GM23338 (cell line): ENCODE results near the gene MOGAT2. TPM values are rescaled to one million over a fixed set of nuclear protein-coding genes. Genes with fewer than 3 reads are reported as not detected.

Experiments used
- ATAC-seq: fragments of 200-7000 bp; cut with Tn5 transposase; 3 replicates; pipeline ENCODE4 v1.9.1; 2020
- DNase-seq: peaks from one replicate; pipeline ENCODE4 v3.0.0-alpha.2; 2015; ENCODE audit warnings: low spot score
- H2AFZ ChIP-seq: fragments of 200-600 bp; sonication (generic); 2 replicates; pipeline ENCODE4 v1.8.0; 2016; ENCODE audit warnings: antibody characterized with exemption, mild to moderate bottlenecking, moderate library complexity
- H3F3A ChIP-seq: fragments of 200-600 bp; sonication (generic); replicated peaks from 2 replicates; pipeline ENCODE4 v1.8.0; 2017; ENCODE audit warnings: antibody characterized with exemption, mixed run types, low read depth
- H3K27ac ChIP-seq: fragments of 200-600 bp; sonication (generic); 2 replicates; pipeline ENCODE4 v1.6.1; 2016; ENCODE audit warnings: low read depth
- H3K27me3 ChIP-seq: fragments of 200-600 bp; sonication (generic); 2 replicates; pipeline ENCODE4 v1.8.0; 2016; ENCODE audit warnings: mild to moderate bottlenecking, mixed run types, moderate library complexity; ENCODE audit not compliant: insufficient read depth
- H3K36me3 ChIP-seq: fragments of 200-600 bp; sonication (generic); 2 replicates; pipeline ENCODE4 v1.8.0; 2016; ENCODE audit warnings: mild to moderate bottlenecking; ENCODE audit not compliant: insufficient read depth
- H3K4me1 ChIP-seq: fragments of 200-600 bp; sonication (generic); 2 replicates; pipeline ENCODE4 v1.8.0; 2016; ENCODE audit warnings: mild to moderate bottlenecking, moderate library complexity; ENCODE audit not compliant: insufficient read depth
- H3K4me2 ChIP-seq: fragments of 200-600 bp; sonication (generic); 2 replicates; pipeline ENCODE4 v1.7.1; 2017; ENCODE audit warnings: mixed run types
- H3K4me3 ChIP-seq: fragments of 200-600 bp; sonication (generic); 2 replicates; pipeline ENCODE4 v1.6.1; 2016; ENCODE audit warnings: mixed run types
- H3K79me2 ChIP-seq: fragments of 200-600 bp; sonication (generic); replicated peaks from 2 replicates; pipeline ENCODE4 v1.8.0; 2017; ENCODE audit warnings: mild to moderate bottlenecking; ENCODE audit not compliant: insufficient read depth
- H3K9me2 ChIP-seq: fragments of 200-600 bp; sonication (generic); 2 replicates; pipeline ENCODE4 v1.8.0; 2017; ENCODE audit not compliant: insufficient read depth
- H4K20me1 ChIP-seq: fragments of 200-600 bp; sonication (generic); replicated peaks from 2 replicates; pipeline ENCODE4 v1.8.0; 2017; ENCODE audit warnings: mild to moderate bottlenecking; ENCODE audit not compliant: insufficient read depth
- H3K27ac Mint-ChIP-seq: 2 replicates; pipeline ENCODE4 v1.8.0; 2020; ENCODE audit warnings: inconsistent platforms, mild to moderate bottlenecking, moderate library complexity, mixed read lengths
- H3K27me3 Mint-ChIP-seq: 3 replicates; pipeline ENCODE4 v1.8.0; 2022; ENCODE audit warnings: low read depth, mild to moderate bottlenecking, moderate library complexity, mixed read lengths, inconsistent platforms; ENCODE audit not compliant: insufficient read depth, poor library complexity
- H3K36me3 Mint-ChIP-seq: 3 replicates; pipeline ENCODE4 v1.8.0; 2021; ENCODE audit warnings: low read depth, mild to moderate bottlenecking, inconsistent platforms, moderate library complexity, mixed read lengths
- H3K4me1 Mint-ChIP-seq: 3 replicates; pipeline ENCODE4 v1.8.0; 2020; ENCODE audit warnings: mild to moderate bottlenecking, inconsistent platforms, mixed read lengths
- H3K4me3 Mint-ChIP-seq: 3 replicates; pipeline ENCODE4 v1.8.0; 2021; ENCODE audit warnings: moderate library complexity, mild to moderate bottlenecking, inconsistent platforms, mixed read lengths
- H3K9me3 Mint-ChIP-seq: 3 replicates; pipeline ENCODE4 v1.8.0; 2020; ENCODE audit warnings: moderate library complexity, mild to moderate bottlenecking, inconsistent platforms, mixed read lengths
- CREB1 ChIP-seq: fragments of 250-450 bp; sonication (Bioruptor Pico); IDR thresholded peaks from 2 replicates; pipeline ENCODE4 v1.5.0; 2020; ENCODE audit warnings: low read depth, mild to moderate bottlenecking, moderate library complexity
- EZH2 ChIP-seq: fragments of 200-600 bp; sonication (generic); IDR thresholded peaks from one replicate; pipeline ENCODE4 v1.8.0; 2017; ENCODE audit warnings: antibody characterized with exemption, mild to moderate bottlenecking, low read depth; ENCODE audit not compliant: unreplicated experiment
- NANOG ChIP-seq: IDR thresholded peaks from 2 replicates; pipeline ENCODE4 v1.6.1; 2016; ENCODE audit warnings: antibody characterized with exemption, borderline replicate concordance
- ZNF114 ChIP-seq: fragments of 250-450 bp; sonication (Bioruptor Pico); IDR thresholded peaks from 2 replicates; pipeline ENCODE4 v1.5.0; 2020; ENCODE audit warnings: mild to moderate bottlenecking, moderate library complexity
- polyA plus RNA-seq: library from polyadenylated mRNA; unstranded; fragments of >200 nt; fragmentation: Nextera tagmentation; extraction: Ambion mirVana; gene quantifications from 2 replicates; pipeline ENCODE4 v1.2.1, GENCODE V29; 2016
- total RNA-seq: library from RNA; depleted of rRNA; stranded (reverse); fragments of >200 nt; shearing (Covaris generic); gene quantifications from 2 replicates; pipeline ENCODE4 v1.2.3, GENCODE V29; 2014
- TF ChIP-seq, protein P1 (sequence below): fragments of 250-450 bp; sonication (Bioruptor Pico); IDR thresholded peaks from 2 replicates; pipeline ENCODE4 v1.5.0; 2020; ENCODE audit warnings: mild to moderate bottlenecking, moderate library complexity
- TF ChIP-seq, protein P2 (sequence below): IDR thresholded peaks from one replicate; pipeline ENCODE4 v1.6.1; 2018; ENCODE audit warnings: antibody characterized with exemption; ENCODE audit not compliant: unreplicated experiment
- TF ChIP-seq, protein P3 (sequence below): IDR thresholded peaks from 2 replicates; pipeline ENCODE4 v1.6.1; 2016; ENCODE audit warnings: antibody characterized with exemption
- TF ChIP-seq, protein P4 (sequence below), 2 experiments: fragments of 200-600 bp in 1 of 2; sonication (generic) in 1 of 2; conservative IDR thresholded peaks; 2 replicates each; pipeline versions ENCODE4 v1.5.1 to v1.6.1; 2016 to 2017; ENCODE audit warnings: antibody characterized with exemption in 2 of 2, low read depth in 2 of 2, mild to moderate bottlenecking in 2 of 2, moderate library complexity in 1 of 2

Gene MOGAT2
- total and polyA plus RNA-seq, 2 experiments from 2014 or later, result not detected

DNA sequence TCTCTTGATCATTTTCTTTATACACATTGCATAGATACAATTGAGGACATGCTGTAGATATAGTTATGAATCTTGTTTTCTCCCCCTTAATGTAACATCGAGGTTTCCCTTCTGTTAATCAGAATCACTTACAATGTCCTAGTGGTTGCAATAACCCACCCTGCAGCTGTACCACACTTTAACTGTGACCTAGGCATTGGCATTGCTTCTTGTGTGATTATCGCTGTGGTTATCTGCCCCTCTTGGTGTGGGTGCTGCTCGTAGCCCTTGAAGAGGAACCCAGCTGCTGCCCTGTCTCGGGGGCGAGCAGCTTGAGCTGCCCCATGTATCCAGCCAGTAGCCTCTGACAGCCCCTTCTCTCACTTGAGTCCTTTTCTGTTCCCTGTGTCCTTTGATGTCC lies 52.5 kb downstream of the MOGAT2 start:
- TF ChIP-seq, protein P1, sequence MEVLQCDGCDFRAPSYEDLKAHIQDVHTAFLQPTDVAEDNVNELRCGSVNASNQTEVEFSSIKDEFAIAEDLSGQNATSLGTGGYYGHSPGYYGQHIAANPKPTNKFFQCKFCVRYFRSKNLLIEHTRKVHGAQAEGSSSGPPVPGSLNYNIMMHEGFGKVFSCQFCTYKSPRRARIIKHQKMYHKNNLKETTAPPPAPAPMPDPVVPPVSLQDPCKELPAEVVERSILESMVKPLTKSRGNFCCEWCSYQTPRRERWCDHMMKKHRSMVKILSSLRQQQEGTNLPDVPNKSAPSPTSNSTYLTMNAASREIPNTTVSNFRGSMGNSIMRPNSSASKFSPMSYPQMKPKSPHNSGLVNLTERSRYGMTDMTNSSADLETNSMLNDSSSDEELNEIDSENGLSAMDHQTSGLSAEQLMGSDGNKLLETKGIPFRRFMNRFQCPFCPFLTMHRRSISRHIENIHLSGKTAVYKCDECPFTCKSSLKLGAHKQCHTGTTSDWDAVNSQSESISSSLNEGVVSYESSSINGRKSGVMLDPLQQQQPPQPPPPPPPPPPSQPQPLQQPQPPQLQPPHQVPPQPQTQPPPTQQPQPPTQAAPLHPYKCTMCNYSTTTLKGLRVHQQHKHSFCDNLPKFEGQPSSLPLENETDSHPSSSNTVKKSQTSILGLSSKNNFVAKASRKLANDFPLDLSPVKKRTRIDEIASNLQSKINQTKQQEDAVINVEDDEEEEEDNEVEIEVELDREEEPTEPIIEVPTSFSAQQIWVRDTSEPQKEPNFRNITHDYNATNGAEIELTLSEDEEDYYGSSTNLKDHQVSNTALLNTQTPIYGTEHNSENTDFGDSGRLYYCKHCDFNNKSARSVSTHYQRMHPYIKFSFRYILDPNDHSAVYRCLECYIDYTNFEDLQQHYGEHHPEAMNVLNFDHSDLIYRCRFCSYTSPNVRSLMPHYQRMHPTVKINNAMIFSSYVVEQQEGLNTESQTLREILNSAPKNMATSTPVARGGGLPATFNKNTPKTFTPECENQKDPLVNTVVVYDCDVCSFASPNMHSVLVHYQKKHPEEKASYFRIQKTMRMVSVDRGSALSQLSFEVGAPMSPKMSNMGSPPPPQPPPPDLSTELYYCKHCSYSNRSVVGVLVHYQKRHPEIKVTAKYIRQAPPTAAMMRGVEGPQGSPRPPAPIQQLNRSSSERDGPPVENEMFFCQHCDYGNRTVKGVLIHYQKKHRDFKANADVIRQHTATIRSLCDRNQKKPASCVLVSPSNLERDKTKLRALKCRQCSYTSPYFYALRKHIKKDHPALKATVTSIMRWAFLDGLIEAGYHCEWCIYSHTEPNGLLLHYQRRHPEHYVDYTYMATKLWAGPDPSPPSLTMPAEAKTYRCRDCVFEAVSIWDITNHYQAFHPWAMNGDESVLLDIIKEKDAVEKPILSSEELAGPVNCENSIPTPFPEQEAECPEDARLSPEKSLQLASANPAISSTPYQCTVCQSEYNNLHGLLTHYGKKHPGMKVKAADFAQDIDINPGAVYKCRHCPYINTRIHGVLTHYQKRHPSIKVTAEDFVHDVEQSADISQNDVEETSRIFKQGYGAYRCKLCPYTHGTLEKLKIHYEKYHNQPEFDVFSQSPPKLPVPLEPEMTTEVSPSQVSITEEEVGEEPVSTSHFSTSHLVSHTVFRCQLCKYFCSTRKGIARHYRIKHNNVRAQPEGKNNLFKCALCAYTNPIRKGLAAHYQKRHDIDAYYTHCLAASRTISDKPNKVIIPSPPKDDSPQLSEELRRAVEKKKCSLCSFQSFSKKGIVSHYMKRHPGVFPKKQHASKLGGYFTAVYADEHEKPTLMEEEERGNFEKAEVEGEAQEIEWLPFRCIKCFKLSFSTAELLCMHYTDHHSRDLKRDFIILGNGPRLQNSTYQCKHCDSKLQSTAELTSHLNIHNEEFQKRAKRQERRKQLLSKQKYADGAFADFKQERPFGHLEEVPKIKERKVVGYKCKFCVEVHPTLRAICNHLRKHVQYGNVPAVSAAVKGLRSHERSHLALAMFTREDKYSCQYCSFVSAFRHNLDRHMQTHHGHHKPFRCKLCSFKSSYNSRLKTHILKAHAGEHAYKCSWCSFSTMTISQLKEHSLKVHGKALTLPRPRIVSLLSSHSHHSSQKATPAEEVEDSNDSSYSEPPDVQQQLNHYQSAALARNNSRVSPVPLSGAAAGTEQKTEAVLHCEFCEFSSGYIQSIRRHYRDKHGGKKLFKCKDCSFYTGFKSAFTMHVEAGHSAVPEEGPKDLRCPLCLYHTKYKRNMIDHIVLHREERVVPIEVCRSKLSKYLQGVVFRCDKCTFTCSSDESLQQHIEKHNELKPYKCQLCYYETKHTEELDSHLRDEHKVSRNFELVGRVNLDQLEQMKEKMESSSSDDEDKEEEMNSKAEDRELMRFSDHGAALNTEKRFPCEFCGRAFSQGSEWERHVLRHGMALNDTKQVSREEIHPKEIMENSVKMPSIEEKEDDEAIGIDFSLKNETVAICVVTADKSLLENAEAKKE (CRISPR knock-in tag), result no peak
- no peak for TF ChIP-seq ZNF114 (CRISPR knock-in tag)
- TF ChIP-seq NANOG, result no peak
- TF ChIP-seq, protein P2, sequence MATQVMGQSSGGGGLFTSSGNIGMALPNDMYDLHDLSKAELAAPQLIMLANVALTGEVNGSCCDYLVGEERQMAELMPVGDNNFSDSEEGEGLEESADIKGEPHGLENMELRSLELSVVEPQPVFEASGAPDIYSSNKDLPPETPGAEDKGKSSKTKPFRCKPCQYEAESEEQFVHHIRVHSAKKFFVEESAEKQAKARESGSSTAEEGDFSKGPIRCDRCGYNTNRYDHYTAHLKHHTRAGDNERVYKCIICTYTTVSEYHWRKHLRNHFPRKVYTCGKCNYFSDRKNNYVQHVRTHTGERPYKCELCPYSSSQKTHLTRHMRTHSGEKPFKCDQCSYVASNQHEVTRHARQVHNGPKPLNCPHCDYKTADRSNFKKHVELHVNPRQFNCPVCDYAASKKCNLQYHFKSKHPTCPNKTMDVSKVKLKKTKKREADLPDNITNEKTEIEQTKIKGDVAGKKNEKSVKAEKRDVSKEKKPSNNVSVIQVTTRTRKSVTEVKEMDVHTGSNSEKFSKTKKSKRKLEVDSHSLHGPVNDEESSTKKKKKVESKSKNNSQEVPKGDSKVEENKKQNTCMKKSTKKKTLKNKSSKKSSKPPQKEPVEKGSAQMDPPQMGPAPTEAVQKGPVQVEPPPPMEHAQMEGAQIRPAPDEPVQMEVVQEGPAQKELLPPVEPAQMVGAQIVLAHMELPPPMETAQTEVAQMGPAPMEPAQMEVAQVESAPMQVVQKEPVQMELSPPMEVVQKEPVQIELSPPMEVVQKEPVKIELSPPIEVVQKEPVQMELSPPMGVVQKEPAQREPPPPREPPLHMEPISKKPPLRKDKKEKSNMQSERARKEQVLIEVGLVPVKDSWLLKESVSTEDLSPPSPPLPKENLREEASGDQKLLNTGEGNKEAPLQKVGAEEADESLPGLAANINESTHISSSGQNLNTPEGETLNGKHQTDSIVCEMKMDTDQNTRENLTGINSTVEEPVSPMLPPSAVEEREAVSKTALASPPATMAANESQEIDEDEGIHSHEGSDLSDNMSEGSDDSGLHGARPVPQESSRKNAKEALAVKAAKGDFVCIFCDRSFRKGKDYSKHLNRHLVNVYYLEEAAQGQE, result no peak
- TF ChIP-seq, protein P3, sequence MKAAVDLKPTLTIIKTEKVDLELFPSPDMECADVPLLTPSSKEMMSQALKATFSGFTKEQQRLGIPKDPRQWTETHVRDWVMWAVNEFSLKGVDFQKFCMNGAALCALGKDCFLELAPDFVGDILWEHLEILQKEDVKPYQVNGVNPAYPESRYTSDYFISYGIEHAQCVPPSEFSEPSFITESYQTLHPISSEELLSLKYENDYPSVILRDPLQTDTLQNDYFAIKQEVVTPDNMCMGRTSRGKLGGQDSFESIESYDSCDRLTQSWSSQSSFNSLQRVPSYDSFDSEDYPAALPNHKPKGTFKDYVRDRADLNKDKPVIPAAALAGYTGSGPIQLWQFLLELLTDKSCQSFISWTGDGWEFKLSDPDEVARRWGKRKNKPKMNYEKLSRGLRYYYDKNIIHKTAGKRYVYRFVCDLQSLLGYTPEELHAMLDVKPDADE, result no peak
- TF ChIP-seq CREB1 (CRISPR knock-in tag), result no peak
- TF ChIP-seq, protein P4, sequence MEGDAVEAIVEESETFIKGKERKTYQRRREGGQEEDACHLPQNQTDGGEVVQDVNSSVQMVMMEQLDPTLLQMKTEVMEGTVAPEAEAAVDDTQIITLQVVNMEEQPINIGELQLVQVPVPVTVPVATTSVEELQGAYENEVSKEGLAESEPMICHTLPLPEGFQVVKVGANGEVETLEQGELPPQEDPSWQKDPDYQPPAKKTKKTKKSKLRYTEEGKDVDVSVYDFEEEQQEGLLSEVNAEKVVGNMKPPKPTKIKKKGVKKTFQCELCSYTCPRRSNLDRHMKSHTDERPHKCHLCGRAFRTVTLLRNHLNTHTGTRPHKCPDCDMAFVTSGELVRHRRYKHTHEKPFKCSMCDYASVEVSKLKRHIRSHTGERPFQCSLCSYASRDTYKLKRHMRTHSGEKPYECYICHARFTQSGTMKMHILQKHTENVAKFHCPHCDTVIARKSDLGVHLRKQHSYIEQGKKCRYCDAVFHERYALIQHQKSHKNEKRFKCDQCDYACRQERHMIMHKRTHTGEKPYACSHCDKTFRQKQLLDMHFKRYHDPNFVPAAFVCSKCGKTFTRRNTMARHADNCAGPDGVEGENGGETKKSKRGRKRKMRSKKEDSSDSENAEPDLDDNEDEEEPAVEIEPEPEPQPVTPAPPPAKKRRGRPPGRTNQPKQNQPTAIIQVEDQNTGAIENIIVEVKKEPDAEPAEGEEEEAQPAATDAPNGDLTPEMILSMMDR (conservative IDR thresholded peaks at IDR 0.05; ENCODE audit: low read depth in 2 of 2), result no peak
- no peak for TF ChIP-seq EZH2
- Mint-ChIP-seq H3K9me3 (peaks cover 7% of the 10 kb centered on the region; the same call in 2 of the 3 replicates), H3K4me1 (peaks cover 18% of the 10 kb centered on the region), H3K36me3 (no peaks in the 10 kb centered on the region; the same call in 1 of the 3 replicates), H3K27me3 (peaks cover 47% of the 10 kb centered on the region), H3K4me3 (no peak overlapping the region; the same call in 2 of the 3 replicates), H3K27ac (no peak overlapping the region)
- no peaks in the 10 kb centered on the region for H3K79me2 ChIP-seq
- peaks cover 7% of the 10 kb centered on the region for H4K20me1 ChIP-seq
- no peaks in the 10 kb centered on the region for H3K9me2 ChIP-seq
- no peaks in the 10 kb centered on the region for H3F3A ChIP-seq
- peaks cover 52% of the 10 kb centered on the region for H3K27me3 ChIP-seq
- DNase-seq (no peak), ATAC-seq (no peak)
- H3K4me1 ChIP-seq, result peaks cover 17% of the 10 kb centered on the region; the same call in 1 of the 2 replicates
- no peak overlapping the region for H3K4me3 ChIP-seq
- H3K4me2 ChIP-seq, result peak overlapping the region; percentile 88; the same call in 1 of the 2 replicates
- H3K27ac ChIP-seq, result no peak overlapping the region
- no peak overlapping the region for H2AFZ ChIP-seq
- H3K36me3 ChIP-seq, result no peaks in the 10 kb centered on the region
